HepG2 (cell line): Measurements from ENCODE around the gene ADGRB2. TPM values are rescaled to one million over a fixed set of nuclear protein-coding genes. Genes with fewer than 3 reads are reported as not detected.

Source experiments
- ATAC-seq: fragments of 200-7000 bp; cut with Tn5 transposase; 3 replicates; pipeline ENCODE4 v1.9.1; 2020; ENCODE audit warnings: mild to moderate bottlenecking, moderate library complexity
- BruUV-seq: library from RNA; stranded (reverse); fragments of 400-500 nt; replicated peaks from 2 replicates; lab custom pipeline; 2021; lab: Mats Ljungman, UMichigan
- CTCF ChIA-PET: fragments of 300-600 bp; formaldehyde crosslinking; extraction: SDS; loops from one replicate; lab custom pipeline; 2021; ENCODE audit warnings: low total read pairs, inconsistent platforms, low intra/inter-chr PET ratio; lab: Yijun Ruan, JAX
- POLR2A ChIA-PET: fragments of 350-600 bp; sonication (Branson Sonifier 250); formaldehyde crosslinking; loops from one replicate; lab custom pipeline; 2020; ENCODE audit warnings: antibody characterized with exemption, inconsistent platforms; lab: Yijun Ruan, JAX
- DNase-seq: peaks from one replicate; pipeline ENCODE4 v3.0.0-alpha.2; 2015; ENCODE audit warnings: low spot score
- FAIRE-seq: peaks from 3 replicates; lab custom pipeline; 2011; peaks lifted over from hg19 to GRCh38; lab: Jason Lieb, UNC
- H2AFZ ChIP-seq: one replicate; pipeline ENCODE4 v1.6.1; 2011; ENCODE audit warnings: low read length, inconsistent platforms
- H3K27ac ChIP-seq: fragments of 300-600 bp; 3 replicates; pipeline ENCODE4 v1.8.0; 2011; ENCODE audit warnings: mixed run types, mild to moderate bottlenecking, mixed read lengths, low read length, inconsistent platforms; ENCODE audit not compliant: insufficient read depth; ENCODE audit errors: extremely low read length
- H3K27me3 ChIP-seq, 2 experiments: fragments of 200-600 bp in 1 of 2; 2 replicates in 1 of 2; 3 replicates in 1 of 2; pipeline versions ENCODE4 v1.6.0 to v1.8.0; 2011; ENCODE audit warnings: low read length in 2 of 2, mild to moderate bottlenecking in 2 of 2, moderate library complexity in 2 of 2, inconsistent platforms in 1 of 2; ENCODE audit not compliant: insufficient read depth in 2 of 2, control insufficient read depth in 1 of 2
- H3K36me3 ChIP-seq, 2 experiments: fragments of 200-600 bp in 1 of 2; replicated peaks in 1 of 2; 2 replicates in 1 of 2; 3 replicates in 1 of 2; pipeline versions ENCODE4 v1.5.1 to v1.8.0; 2011; ENCODE audit warnings: low read length in 2 of 2, inconsistent platforms in 1 of 2; ENCODE audit not compliant: insufficient read depth in 2 of 2, control insufficient read depth in 1 of 2
- H3K4me1 ChIP-seq: 2 replicates; pipeline ENCODE4 v1.5.1; 2012; ENCODE audit warnings: low read length, inconsistent platforms; ENCODE audit not compliant: insufficient read depth
- H3K4me2 ChIP-seq: 2 replicates; pipeline ENCODE4 v1.6.0; 2011; ENCODE audit warnings: low read depth, low read length, inconsistent platforms
- H3K4me3 ChIP-seq, 3 experiments: fragments of 200-600 bp in 1 of 3; sonication (generic), shearing (Covaris generic) in 1 of 3; replicated peaks in 1 of 3; 2 replicates each; pipeline ENCODE4 v1.5.1; 2011 to 2016; ENCODE audit warnings: low read length in 3 of 3, inconsistent platforms in 2 of 3, low read depth in 2 of 3, mild to moderate bottlenecking in 2 of 3, control low read depth in 1 of 3, mixed read lengths in 1 of 3; ENCODE audit not compliant: insufficient read depth in 1 of 3
- H3K79me2 ChIP-seq: one replicate; pipeline ENCODE4 v1.6.1; 2011; ENCODE audit warnings: low read length, inconsistent platforms; ENCODE audit not compliant: insufficient read depth
- H3K9ac ChIP-seq: 2 replicates; pipeline ENCODE4 v1.6.0; 2011; ENCODE audit warnings: mild to moderate bottlenecking, low read depth, low read length, inconsistent platforms; ENCODE audit not compliant: insufficient read depth
- H3K9me3 ChIP-seq: 2 replicates; pipeline ENCODE4 v1.5.1; 2012; ENCODE audit warnings: mild to moderate bottlenecking, low read length
- H4K20me1 ChIP-seq: 2 replicates; pipeline ENCODE4 v1.6.0; 2011; ENCODE audit warnings: inconsistent platforms, mild to moderate bottlenecking, low read length, moderate library complexity; ENCODE audit not compliant: insufficient read depth
- CENPT ChIP-seq: sonication (generic); formaldehyde crosslinking; IDR thresholded peaks from 2 replicates; pipeline ENCODE4 v1.8.0; 2022; ENCODE audit warnings: low read depth, mild to moderate bottlenecking, moderate library complexity, missing genetic modification reagents
- ETV5 ChIP-seq: IDR thresholded peaks from 2 replicates; pipeline ENCODE4 v1.6.1; 2018; ENCODE audit warnings: missing biosample characterization, missing genetic modification reagents, inconsistent platforms, borderline replicate concordance
- FOSL2 ChIP-seq: sonication (generic); formaldehyde crosslinking; IDR thresholded peaks from 2 replicates; pipeline ENCODE4 v1.4.0; 2020; ENCODE audit warnings: missing genetic modification reagents
- GABPB1 ChIP-seq: IDR thresholded peaks from 2 replicates; pipeline ENCODE4 v1.6.1; 2016; ENCODE audit warnings: mild to moderate bottlenecking, missing genetic modification reagents, moderate library complexity, missing compliant biosample characterization
- JUND ChIP-seq: sonication (generic); formaldehyde crosslinking; IDR thresholded peaks from 2 replicates; pipeline ENCODE4 v1.8.0; 2022; ENCODE audit warnings: mild to moderate bottlenecking, missing genetic modification reagents
- KDM2A ChIP-seq: sonication (generic); formaldehyde crosslinking; IDR thresholded peaks from 2 replicates; pipeline ENCODE4 v1.4.0; 2020; ENCODE audit warnings: low read depth, missing genetic modification reagents, borderline replicate concordance
- LCORL ChIP-seq, 2 experiments: fragments of 450-650 bp in 1 of 2; sonication (generic) in 1 of 2; formaldehyde crosslinking in 1 of 2; IDR thresholded peaks; 2 replicates each; pipeline versions ENCODE4 v1.5.0 to v1.6.1; 2017 to 2020; ENCODE audit warnings: antibody characterized with exemption in 1 of 2, missing genetic modification reagents in 1 of 2
- MAZ ChIP-seq, 2 experiments: sonication (generic) in 1 of 2; formaldehyde crosslinking in 1 of 2; IDR thresholded peaks; 2 replicates each; pipeline versions ENCODE4 v1.5.0 to v1.6.1; 2012 to 2020; ENCODE audit warnings: low read depth in 2 of 2, mild to moderate bottlenecking in 2 of 2, borderline replicate concordance in 1 of 2, improper control_type of control experiment in 1 of 2, low read length in 1 of 2, missing genetic modification reagents in 1 of 2, moderate library complexity in 1 of 2
- PPARG ChIP-seq: conservative IDR thresholded peaks from 2 replicates; pipeline ENCODE4 v1.6.1; 2016; ENCODE audit warnings: missing biosample characterization, missing genetic modification reagents
- RCOR2 ChIP-seq: IDR thresholded peaks from 2 replicates; pipeline ENCODE4 v1.6.1; 2016; ENCODE audit warnings: missing biosample characterization, missing genetic modification reagents
- RFX1 ChIP-seq: fragments of 450-650 bp; IDR thresholded peaks from 2 replicates; pipeline ENCODE4 v1.6.1; 2017
- RXRA ChIP-seq: sonication (generic); formaldehyde crosslinking; IDR thresholded peaks from 2 replicates; pipeline ENCODE4 v1.5.1; 2020; ENCODE audit warnings: missing genetic modification reagents
- SAP130 ChIP-seq: IDR thresholded peaks from 2 replicates; pipeline ENCODE4 v1.6.1; 2016; ENCODE audit warnings: low read depth
- TFAP4 ChIP-seq: sonication (generic); IDR thresholded peaks from 2 replicates; pipeline ENCODE4 v1.6.1; 2016; ENCODE audit warnings: low read depth, borderline replicate concordance
- ZFP91 ChIP-seq: sonication (generic); formaldehyde crosslinking; IDR thresholded peaks from 2 replicates; pipeline ENCODE4 v1.9.0; 2022; ENCODE audit warnings: missing genetic modification reagents, mild to moderate bottlenecking, borderline replicate concordance
- ZGPAT ChIP-seq: IDR thresholded peaks from 2 replicates; pipeline ENCODE4 v1.6.1; 2016; ENCODE audit warnings: mild to moderate bottlenecking
- ZNF350 ChIP-seq: sonication (generic); formaldehyde crosslinking; IDR thresholded peaks from 2 replicates; pipeline ENCODE4 v1.4.0; 2020; ENCODE audit warnings: mild to moderate bottlenecking, low read depth, missing genetic modification reagents, borderline replicate concordance
- ZNF530 ChIP-seq: sonication (generic); formaldehyde crosslinking; IDR thresholded peaks from 2 replicates; pipeline ENCODE4 v1.5.0; 2020; ENCODE audit warnings: low read depth, mild to moderate bottlenecking, missing genetic modification reagents
- WGBS: methylation state at CpG from one replicate; pipeline ENCODE4 v1.1.6; 2017; ENCODE audit warnings: low lambda C conversion rate; 5-methylcytosine and 5-hydroxymethylcytosine counted together
- in situ Hi-C: cut with HindIII; loops from 2 replicates; pipeline ENCODE4 v1.10.0; 2017; ENCODE audit warnings: low pct_unique_long_range_greater_than_20kb; ENCODE audit not compliant: extremely low pct_ligation_motif_present
- intact Hi-C: fragments of 100-400 bp; cut with micrococcal nuclease; formaldehyde crosslinking; loops from one replicate; pipeline ENCODE4 v1.10.0; 2022; ENCODE audit not compliant: unreplicated experiment
- polyA plus RNA-seq, 8 experiments: library from polyadenylated mRNA; depleted of rRNA in 3 of 8; stranded (reverse) in 7 of 8; unstranded in 1 of 8; fragments of >200 nt; fragmentation: Illumina TruSeq in 4 of 8; extraction: Trizol in 4 of 8; gene quantifications; 2 replicates each; pipeline versions ENCODE4 v1.2.1 to v1.2.3, GENCODE V29; 2011 to 2016; ENCODE audit warnings: low read depth in 4 of 8, missing spikeins in 1 of 8, mixed read lengths in 1 of 8; ENCODE audit not compliant: insufficient read depth in 1 of 8
- total RNA-seq, 5 experiments: library from RNA; depleted of rRNA; stranded (reverse); fragments of >200 nt; fragmentation: Illumina TruSeq; extraction: Trizol; gene quantifications; 2 replicates each; pipeline ENCODE4 v1.2.3, GENCODE V29; 2016; ENCODE audit warnings: low read depth in 1 of 5

Gene ADGRB2
- total and polyA plus RNA-seq, 2 of the 13 experiments (the other 11 are each of a cell fraction or from before 2014, with no cell fraction given): 0.03 to 0.09 TPM

- in situ Hi-C loops (no loop called here), intact Hi-C loops (no loop called here)
- Histone ChIP-seq H3K36me3 (no peaks in the 10 kb centered on the region), H4K20me1 (no peaks in the 10 kb centered on the region), H3K9me3 (no peaks in the 10 kb centered on the region), H3K4me3 (peak overlapping the region; percentile 43 to 74 (median 60)), H3K27ac (no peak overlapping the region), H3K4me2 (peak overlapping the region; percentile 70), H3K27me3 (peaks cover 19 to 71% of the 10 kb centered on the region in 2 experiments), H2AFZ (no peak overlapping the region), H3K9ac (no peak overlapping the region), H3K79me2 (no peaks in the 10 kb centered on the region), H3K4me1 (peaks cover 32% of the 10 kb centered on the region)
- BruUV-seq: no TSS peak
- 3% methylated on average over 8 of the region's 63 CpGs for WGBS
- DNase-seq (peak; percentile 25), FAIRE-seq (no peak), ATAC-seq (peak; percentile 19)
- ChIA-PET CTCF (no interaction called here), POLR2A (interaction anchor here (0.7 to 2.1 kb wide), 3 partner anchors 15 to 116 kb away, joined by 3 to 5 read pairs (median 4); partner anchors contain the start of gene PEF1)
- TF ChIP-seq CENPT (no peak), JUND (no peak), TFAP4 (peak; percentile 78; the same call in 1 of the 2 replicates), ZGPAT (no peak), ETV5 (peak; percentile 41; the same call in 1 of the 2 replicates), ZNF530 (CRISPR knock-in tag) (no peak), FOSL2 (CRISPR knock-in tag) (peak; percentile 81), PPARG (0 out of 2 replicates have a peak, but pooled peaks have one; percentile 11), ZFP91 (CRISPR knock-in tag) (0 out of 2 replicates have a peak, but pooled peaks have one; percentile 29), RXRA (CRISPR knock-in tag) (no peak), RFX1 (peak; percentile 39; the same call in 1 of the 2 replicates), SAP130 (CRISPR knock-in tag) (peak; percentile 49), ZNF350 (0 out of 2 replicates have a peak, but pooled peaks have one; percentile 31), LCORL (IDR thresholded peaks at IDR 0.05) (no peak), LCORL (CRISPR knock-in tag; IDR thresholded peaks at IDR 0.05) (peak; percentile 32; the same call in 1 of the 2 replicates), RCOR2 (CRISPR knock-in tag) (no peak), MAZ (IDR thresholded peaks at IDR 0.05; ENCODE audit: borderline replicate concordance, low read depth, low read length) (0 out of 2 replicates have a peak, but pooled peaks have one; percentile 17), MAZ (CRISPR knock-in tag; IDR thresholded peaks at IDR 0.05; ENCODE audit: low read depth) (no peak), GABPB1 (CRISPR knock-in tag) (peak; percentile 67; the same call in 1 of the 2 replicates), KDM2A (CRISPR knock-in tag) (peak; percentile 35; the same call in 1 of the 2 replicates)
Measured at GRCh38 chr1:31760471-31761470, 3.4 kb downstream of the ADGRB2 start.
